Stimulated activated CD4-positive, alpha-beta T cell treated with anti-CD3 and anti-CD28 coated beads, Interleukin-1b, Interleukin-23, amount 100 ng/mL, for 24 hours (primary cell): Measurements from ENCODE around the gene SPECC1L.

Experiments used
- DNase-seq, 4 experiments: peaks; one replicate each; pipeline ENCODE4 v3.0.0-alpha.2; 2020; ENCODE audit warnings: low read depth in 4 of 4, low spot score in 1 of 4

Gene SPECC1L

DNA sequence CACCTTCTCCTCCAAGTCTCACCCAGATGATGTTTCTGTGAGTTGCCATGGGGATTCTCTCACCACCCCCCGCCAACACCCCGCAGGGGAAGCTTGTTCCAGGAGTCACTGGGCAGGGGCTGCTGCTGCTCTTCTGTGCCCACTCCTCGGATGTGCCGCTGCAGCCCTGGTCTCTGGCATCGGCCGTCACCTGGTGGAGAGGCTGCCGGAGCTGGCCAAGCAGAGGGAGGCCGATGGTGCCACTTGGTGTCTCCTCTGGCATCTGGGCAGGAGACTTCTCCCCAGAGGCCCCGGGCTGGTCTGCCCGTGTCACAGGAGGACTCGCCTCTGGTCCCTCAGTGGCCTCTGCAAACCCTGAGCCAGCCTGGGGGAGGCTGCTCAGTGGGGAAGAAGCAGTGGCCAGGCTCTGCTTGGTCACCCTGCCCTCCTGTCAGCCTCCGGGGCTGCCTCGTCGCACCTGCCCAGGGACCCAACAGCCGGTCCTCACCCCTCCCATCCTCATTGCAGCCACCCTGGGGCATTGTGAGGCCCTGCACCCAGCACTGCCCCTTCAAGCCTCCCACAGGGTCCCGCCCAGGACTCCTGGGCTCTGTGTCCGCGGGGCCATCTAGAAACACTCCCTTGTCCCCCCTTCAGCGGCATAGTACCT, 156.3 kb downstream of the SPECC1L start:
- no peak for DNase-seq

GRCh38 chr22:24427500-24428164, 157.0 kb downstream of the SPECC1L start, which contains the start of gene ADORA2A:
ADORA2A (plus strand) TSS chr22:24427599; CDS start chr22:24433405, 5,806 bp downstream.
- DNase-seq = peak in 3 of 4 experiments; percentile 40 to 77 (median 75)

DNA sequence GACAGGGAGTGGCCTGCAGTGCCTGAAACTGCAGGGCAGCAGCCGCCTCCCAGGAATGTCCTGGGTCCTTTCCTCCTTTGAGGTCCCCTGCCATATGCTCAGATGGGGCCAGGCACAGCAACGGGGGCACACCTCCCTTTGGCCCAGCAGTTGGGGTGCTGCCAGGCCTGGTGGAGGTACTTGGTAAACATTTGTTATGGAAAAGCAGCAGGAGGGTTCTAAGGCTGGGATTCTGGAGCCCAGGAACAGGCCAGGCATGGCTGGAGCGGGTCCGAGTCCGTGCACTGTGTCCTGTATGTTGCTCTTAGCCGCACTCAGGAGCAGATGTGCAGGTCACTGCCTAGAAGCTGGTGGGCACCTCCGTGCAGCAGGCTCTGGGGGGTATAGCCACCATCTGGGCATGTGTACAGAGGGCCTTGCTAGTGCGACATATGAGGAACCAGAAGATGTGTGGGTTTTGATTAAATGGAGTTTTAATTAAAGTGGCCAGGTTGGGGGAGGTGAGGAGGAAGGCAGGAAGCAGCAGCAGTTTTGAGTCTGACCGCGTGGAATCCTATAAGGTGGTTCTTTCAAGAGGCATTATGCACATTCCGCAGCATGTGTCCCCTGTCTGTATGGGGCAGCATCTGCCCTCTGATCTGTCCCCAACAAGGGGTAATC, 158.2 kb downstream of the SPECC1L start:
- no peak for DNase-seq

- peak in 2 of 4 experiments; percentile 62 to 81 for DNase-seq
These were observed 159.1 kb downstream of the SPECC1L start for GRCh38 chr22:24429411-24430365.

DNA sequence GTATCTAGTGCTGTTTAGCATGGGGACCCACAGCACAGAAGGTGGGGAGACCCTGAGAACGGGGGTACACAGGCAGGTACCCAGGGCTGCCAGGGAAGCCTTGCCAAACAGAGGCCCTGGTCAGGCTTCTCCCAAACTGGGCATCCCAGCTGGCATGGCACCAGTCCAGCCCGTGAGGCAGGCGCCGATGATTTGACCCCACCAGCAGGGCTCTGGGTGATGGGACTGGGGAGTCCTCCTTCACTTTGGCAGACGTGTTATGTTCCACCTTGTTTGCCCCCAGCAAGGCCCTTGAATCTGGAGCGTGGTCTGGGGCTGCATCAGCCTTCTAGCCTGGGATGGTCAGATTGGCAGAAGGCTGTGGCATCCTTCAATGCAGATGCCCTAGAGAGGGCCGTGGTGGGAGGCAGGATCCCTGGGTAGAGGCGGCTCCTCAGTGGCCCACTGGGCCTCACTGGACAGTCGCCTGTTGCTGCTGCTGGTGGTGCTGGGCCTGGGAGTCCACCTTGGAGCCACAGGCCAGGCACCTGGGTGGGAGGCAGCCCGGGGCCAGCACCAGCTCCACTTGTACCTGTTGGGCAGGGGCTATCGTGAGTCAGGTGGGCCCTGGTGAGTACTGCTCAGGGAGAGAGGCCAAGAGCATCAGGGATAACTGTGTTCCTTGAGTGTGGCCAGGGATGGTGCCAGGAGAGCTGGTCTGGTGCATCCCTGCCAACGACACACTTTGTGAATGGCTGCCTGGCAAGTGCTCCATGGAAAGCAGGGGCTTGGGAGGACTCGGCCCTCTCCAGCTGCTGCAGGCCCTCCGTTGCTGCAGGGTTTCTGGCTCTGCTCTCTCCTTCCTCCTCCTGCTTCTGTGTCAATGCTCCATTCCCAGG, 160.0 kb downstream of the SPECC1L start:
- DNase-seq = no peak

GRCh38 chr22:24431309-24432034, 160.8 kb downstream of the SPECC1L start:
- DNase-seq = no peak

DNA sequence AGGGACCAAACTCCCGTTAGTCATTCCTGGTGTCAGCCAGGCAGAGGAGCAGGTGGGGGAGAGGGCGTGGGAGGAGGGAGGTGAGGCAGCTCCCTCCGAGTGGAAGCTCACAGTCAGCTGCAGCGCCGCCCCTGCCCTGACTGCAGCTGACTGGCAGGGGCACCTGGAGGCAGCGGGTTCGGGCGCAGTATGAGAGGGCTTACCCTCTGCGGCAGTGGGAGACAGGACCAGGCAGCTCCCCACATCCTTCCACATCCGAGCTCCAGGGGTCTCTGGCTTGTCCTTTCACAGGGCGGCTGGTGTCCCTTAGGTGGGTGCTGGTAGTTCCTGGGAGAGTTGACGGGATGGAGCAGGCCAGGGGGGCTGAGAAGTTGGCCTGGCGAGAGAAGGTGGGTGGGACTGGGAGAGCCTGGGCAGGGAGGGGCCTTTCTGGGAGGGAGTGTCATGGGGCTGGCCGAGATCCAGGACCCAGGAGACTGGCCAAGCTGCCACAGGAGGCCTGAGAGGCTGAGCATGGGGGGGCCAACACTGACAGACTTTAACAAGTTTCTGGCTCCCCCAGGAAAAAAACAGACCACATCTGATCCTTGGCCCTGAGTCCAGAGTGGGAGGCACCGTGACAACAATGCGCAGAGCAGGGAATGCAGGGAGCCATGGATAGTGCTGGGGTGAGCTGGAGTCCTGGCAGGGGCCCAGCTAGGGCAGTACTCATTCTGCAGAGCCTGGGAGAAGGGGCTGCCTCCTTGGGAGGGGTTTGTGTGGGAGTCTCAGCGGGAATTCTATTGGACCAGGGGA, 161.6 kb downstream of the SPECC1L start:
- DNase-seq = no peak

GRCh38 chr22:24433001-24433827, 162.6 kb downstream of the SPECC1L start:
- DNase-seq = no peak

DNA sequence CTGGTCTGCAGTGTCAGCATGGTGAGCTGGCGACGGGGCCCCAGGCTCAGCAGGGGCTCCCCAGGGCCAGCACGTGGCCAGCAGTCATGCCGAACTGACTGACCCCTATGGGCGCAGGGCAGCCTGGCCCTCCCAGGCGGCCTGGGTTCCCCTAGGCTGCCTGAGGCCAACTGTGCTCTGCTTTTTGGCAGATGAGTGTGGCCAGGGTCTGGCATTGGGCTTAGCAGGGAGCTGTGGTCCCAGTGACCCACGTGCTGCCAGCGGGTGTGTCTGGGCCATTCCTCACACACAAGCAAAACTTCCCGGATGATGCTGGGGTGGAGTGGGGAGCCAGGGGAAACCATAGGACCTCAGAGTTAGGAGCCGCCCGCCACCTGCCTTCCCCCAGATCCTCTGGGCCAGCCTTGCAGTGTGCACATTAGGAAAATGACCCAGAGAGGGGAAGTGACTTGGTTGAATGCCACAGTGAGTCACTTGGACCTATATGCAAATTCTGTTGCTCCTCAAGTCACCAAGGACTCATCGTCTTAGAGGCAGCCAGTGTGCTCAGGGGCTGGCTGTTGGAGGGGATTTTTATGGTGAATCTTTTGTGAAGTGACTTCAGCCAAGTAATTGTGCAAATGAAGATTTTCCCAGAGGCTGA, 163.3 kb downstream of the SPECC1L start:
- peak in 1 of 4 experiments; percentile 36 for DNase-seq

- peak in 3 of 4 experiments; percentile 38 to 67 (median 51) for DNase-seq
These were observed 164.1 kb downstream of the SPECC1L start for GRCh38 chr22:24434471-24435322.

DNA sequence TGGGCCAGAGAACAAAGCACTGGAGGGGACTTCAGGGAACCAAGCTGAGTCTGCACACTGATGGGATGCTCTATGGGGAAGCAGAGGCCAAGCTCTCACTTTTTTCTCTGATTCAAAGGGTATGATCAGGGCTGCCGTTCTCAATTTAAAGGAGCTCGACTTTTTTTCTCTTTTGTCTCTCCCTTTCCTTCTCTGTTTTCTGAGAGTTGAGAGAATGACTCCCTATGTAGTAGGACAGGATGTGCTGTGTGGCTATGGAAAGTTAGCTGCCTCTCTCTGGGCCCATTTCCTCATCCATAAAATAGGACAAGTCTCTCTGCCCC, 164.7 kb downstream of the SPECC1L start:
- no peak for DNase-seq

- no peak for DNase-seq
These were observed 165.3 kb downstream of the SPECC1L start for GRCh38 chr22:24435861-24436371.

- DNase-seq = no peak
These were observed 165.9 kb downstream of the SPECC1L start for GRCh38 chr22:24436553-24436952.

DNA sequence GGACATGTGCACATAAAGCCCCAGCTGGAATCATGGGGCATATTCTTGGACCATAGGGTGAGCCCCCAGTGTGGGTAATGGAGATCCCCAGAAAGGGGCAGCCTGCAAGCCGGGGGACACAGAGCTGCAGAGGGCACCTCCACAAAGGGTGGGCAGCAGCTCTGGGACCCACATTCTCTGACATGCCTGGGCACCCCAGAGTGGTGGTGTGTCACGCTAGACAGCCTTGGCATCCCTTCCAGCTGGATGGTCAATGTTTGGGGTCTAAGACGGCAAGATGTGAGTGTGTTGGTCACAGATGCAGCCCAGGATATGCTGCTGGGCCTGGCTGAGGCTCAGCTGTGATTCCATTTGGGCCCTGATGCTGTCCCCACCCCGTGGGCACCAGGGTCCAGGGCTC, 166.5 kb downstream of the SPECC1L start:
- no peak for DNase-seq

- no peak for DNase-seq
These were observed 167.2 kb downstream of the SPECC1L start for GRCh38 chr22:24437741-24438328.

GRCh38 chr22:24440270-24440717, 169.7 kb downstream of the SPECC1L start:
- no peak for DNase-seq
